Islet of Langerhans (tissue), 1 donor: ENCODE results near the gene TANGO2.
A peak's percentile ranks its signal among the peaks of the same experiment; 100 is the strongest.

Source experiments
- FAIRE-seq: peaks from one replicate; lab custom pipeline; 2011; peaks lifted over from hg19 to GRCh38; lab: Jason Lieb, UNC

TANGO2 gene

GRCh38 chr22:19996694-19997384 lies 24.1 kb upstream of the TANGO2 start:
- FAIRE-seq: no peak

DNA sequence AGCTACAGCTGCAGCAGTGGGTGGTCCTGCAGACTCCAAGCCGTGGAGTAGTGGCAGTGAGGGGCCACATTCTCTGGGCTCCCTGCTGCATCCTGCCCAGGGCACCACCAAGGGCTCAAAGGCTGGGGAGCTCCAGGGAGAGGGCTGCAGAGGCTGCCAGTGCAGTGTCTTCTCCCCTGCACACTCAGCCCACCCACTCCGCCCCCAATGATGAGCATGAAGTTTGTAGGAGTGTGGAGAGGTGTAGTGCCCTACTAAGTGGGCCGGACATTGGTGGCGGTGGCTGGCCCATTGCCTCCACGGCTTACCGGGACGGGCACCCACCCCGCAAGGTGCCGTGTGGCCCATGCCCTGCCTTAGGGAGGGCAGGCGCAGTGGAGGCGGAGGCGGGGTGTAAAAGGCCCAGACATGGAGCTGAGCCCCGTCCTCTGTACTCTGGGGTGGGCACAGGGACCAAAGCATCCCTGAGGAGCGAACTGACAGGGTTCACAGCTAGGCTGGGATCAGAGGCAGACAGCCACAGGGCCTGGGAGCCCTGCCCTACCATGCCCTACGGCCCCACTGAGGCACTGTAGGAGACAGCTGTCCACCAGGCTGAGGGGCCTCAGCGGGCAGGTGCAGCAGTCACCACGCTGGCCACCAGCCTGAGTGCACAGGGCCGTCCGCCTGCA lies 23.2 kb upstream of the TANGO2 start:
- no peak for FAIRE-seq

DNA sequence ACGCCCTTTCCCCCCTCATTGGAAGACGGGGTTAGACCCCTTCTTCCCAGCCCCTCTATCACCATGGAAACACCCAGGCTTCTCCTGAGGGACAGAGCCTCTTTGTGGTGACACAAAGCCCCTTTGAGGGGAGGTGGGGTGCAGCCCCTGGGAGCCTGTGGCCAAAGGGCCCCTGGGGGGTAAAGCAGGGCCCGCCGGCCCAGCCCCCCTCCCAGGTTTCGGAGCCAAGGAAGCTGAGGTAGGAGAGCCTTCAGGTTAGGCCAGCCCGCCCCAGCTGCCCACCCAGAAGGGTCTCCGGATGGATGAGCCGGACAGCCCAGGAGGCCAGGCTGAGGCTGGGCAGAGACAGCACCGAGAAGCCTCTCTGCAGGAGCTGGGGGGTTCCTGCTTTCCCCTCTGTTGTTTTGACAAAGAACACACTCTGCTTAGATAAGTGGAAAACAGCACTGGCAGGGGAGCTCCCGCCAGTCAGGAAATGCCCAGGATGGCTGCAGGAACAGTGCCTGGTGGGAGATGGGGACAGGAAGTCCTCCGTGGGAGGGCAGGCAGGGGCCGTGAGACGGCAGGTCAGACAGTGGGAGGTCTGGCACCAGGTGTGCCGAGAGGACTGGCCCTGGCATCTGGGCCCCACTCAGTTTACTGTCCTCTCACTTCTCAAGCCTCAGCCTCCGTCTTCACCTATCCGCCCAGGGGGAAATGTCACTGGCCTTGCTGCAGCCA lies 22.5 kb upstream of the TANGO2 start:
- FAIRE-seq: no peak

DNA sequence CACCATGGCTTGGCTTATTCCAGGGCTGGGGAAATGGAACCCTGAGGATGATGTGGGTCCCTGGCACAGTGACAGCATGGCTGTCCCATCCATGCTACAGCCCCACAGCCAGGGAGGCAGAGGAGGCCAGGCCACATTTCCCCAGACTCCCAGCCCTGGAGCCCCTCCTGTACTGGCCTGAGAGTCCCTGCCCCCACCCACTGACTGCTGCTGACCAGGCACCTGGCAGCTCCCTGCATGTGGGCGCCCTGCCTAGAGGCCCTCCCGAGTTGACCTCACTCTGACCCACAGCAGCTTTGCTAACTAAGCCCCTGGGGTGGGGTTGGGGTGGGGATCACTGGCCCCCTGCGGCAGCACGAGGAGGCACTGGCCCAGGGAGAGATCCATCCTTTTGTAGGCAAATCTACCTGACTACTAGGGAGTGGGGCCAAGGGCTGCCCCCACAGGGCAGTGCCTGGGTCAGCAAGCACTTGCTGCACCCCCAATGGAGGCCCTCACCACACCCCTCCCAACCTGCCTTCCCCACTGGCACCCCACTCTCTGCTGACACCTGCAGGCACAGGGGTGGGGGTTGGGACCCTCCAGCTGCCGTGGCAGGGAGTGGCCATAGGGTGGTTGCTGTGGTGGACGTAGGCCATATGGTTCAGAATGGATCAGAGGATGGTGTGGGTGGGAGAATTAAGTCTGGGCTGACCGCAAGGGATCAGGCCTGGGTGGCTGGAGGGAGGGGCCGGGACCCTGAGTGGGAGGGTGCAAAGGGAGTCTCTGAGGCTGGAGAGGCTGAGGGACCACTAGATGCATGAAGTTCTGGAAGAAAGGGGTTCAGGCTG lies 21.7 kb upstream of the TANGO2 start:
- FAIRE-seq: no peak

- no peak for FAIRE-seq
These were observed 20.4 kb upstream of the TANGO2 start for GRCh38 chr22:20000246-20001081.

DNA sequence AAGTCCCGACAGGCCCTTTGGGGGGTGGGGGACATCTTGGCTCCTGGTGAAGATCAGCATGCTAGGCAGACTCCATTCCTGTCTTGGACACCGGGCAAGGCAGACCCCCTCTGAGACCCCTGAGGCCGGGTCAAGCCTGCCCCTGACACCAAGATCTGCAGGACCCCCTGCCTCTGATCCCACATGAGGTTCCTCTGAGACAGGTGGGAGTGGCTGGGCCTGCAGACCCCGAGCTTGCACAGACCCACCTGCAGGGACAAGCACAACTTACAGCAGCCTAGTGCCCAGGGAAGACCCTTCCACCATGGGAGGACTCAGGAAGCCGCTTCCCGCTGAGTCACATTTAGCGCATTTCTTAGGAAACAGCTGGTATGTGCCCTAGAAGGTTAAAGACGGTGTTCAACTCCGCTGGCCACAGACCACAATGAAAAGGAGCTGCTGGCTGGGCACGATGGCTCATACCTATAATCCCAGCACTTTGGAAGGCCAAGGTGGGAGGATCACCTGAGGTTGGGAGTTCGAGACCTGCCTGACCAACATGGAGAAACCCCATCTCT lies 19.8 kb upstream of the TANGO2 start:
- no peak for FAIRE-seq

DNA sequence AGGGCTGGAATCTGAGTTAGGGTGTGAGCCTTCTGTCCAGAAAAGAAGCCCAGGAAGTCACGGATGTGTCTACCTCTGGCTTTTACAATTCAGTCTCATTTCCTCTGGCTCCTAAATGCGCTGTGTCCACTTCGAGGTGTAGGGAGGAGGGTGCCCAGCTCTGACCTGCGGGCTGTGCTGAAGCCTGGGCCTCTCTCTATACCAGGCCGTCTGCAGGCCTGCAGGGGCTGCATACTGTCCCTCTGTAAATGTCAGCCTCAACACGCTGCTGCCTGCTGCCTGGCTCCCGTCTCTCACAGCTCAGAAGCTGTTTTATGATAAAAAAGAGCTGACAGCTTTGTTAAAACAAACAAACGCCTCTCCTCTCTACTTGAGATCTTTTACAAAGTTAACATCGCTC lies 18.8 kb upstream of the TANGO2 start:
- FAIRE-seq: no peak

GRCh38 chr22:20002636-20003035 lies 18.3 kb upstream of the TANGO2 start:
- FAIRE-seq: peak; percentile 86

DNA sequence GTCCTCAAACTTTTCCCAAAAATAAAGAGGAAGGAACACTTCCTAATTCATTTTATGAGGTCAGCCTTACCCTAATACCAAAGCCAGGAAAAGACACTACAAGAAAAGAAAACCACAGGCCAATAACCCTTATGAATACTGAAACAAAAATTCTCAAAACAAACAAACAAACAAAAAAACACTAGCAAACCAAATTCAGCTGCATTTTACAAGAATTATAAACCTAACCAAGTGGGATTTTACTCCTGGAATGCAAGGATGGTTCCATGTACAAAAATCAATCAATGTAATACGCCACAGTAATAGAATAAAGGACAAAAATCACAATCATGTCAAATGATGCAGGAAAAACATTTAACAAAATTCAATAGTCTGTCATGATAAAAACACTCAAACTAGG lies 17.6 kb upstream of the TANGO2 start:
- peak; percentile 75 for FAIRE-seq

DNA sequence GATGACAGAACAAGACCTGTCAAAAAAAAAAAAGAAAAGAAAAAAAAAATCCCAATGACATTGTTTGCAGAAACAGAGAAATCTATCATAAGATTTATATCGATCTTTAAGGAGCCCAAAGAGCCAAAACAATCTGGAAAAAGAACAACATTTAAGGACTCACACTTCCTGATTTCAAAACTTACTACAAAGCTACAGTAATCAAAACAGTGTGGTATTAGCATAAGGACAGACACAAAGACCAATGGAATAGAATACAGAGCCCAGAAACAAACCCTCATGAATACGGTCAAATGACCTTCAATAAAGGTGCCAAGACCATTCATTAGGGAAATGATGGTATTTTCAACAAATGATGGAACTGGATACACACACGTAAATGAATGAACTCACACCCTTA lies 16.4 kb upstream of the TANGO2 start:
- no peak for FAIRE-seq

- no peak for FAIRE-seq
These were observed 12.5 kb upstream of the TANGO2 start for GRCh38 chr22:20008221-20008995.

GRCh38 chr22:20009018-20009491 lies 11.9 kb upstream of the TANGO2 start:
- no peak for FAIRE-seq

GRCh38 chr22:20009582-20010306 lies 11.2 kb upstream of the TANGO2 start:
- FAIRE-seq: no peak

DNA sequence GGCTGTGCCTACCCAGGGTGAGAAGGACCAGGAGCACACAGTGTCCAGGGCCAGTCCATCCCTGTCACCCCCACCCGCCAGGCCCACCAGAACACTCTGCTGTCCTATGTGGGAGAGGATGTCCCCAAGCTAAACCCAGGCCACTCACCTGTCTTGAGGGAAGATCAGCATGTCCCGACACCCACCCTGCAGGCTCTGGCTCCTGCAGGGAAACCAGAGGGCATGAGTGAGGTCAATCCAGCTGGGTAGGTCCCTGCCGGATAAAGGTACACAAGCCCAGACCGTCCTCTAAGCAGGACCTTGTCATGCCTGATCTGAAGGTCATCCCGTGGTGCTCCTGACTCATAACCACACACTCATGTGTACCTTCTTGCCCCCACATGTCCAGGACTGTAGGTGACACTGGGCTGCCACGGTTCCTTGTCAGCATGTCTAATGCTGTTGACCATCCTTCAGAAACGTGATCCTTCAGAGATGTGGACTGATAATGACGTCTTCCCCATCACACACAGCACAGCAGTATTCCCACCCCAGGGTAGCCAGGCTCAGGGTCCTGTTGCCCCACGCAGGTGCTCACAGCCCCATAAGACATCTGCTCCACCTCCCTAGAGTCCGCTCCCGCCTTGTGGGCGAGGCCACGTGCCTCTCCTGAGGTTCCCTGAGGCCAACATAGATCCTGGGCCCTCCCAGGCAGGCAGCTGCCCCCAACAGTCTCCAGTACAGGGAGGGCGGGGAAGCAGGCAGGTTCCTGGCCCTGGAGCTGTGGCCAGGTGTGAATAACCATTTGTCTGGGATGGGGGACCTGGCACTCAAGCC lies 10.4 kb upstream of the TANGO2 start:
- FAIRE-seq: no peak

- no peak for FAIRE-seq
These were observed 9.6 kb upstream of the TANGO2 start for GRCh38 chr22:20011123-20011992.

GRCh38 chr22:20011993-20012740 lies 8.7 kb upstream of the TANGO2 start:
- no peak for FAIRE-seq

- FAIRE-seq: no peak
These were observed 8.1 kb upstream of the TANGO2 start for GRCh38 chr22:20012741-20013331.
